Endodermal cell (in vitro differentiated cells): ENCODE data around the gene NOS1. TPM values are rescaled to one million over a fixed set of nuclear protein-coding genes. Genes with fewer than 3 reads are reported as not detected.
"Not testable (repeated sequence)": the region's sequence is repeated elsewhere in the genome, so short reads cannot be mapped to it uniquely, and the experiment has no call there.

ENCODE experiments used
- DNase-seq: peaks from one replicate; pipeline ENCODE4 v3.0.0-alpha.2; 2017
- H3K27ac ChIP-seq: 2 replicates; pipeline ENCODE4 v1.5.1; 2013; ENCODE audit warnings: mild to moderate bottlenecking, low read depth, low read length, moderate library complexity
- H3K27me3 ChIP-seq: 2 replicates; pipeline ENCODE4 v1.6.1; 2013; ENCODE audit warnings: mild to moderate bottlenecking, low read length, moderate library complexity; ENCODE audit not compliant: insufficient read depth, control insufficient read depth, poor library complexity, severe bottlenecking
- H3K36me3 ChIP-seq: 2 replicates; pipeline ENCODE4 v1.7.0; 2013; ENCODE audit warnings: mild to moderate bottlenecking, low read length, moderate library complexity; ENCODE audit not compliant: control insufficient read depth, insufficient read depth
- H3K4me1 ChIP-seq: one replicate; pipeline ENCODE4 v1.7.0; 2013; ENCODE audit warnings: low read length; ENCODE audit not compliant: control insufficient read depth, insufficient read depth
- H3K4me3 ChIP-seq: 2 replicates; pipeline ENCODE4 v1.5.1; 2013; ENCODE audit warnings: mild to moderate bottlenecking, low read length, moderate library complexity
- H3K9ac ChIP-seq: 2 replicates; pipeline ENCODE4 v1.6.1; 2013; ENCODE audit warnings: mild to moderate bottlenecking, low read length, moderate library complexity; ENCODE audit not compliant: poor library complexity, severe bottlenecking; ENCODE audit errors: extremely low read depth
- H3K9me3 ChIP-seq: 2 replicates; pipeline ENCODE4 v1.6.1; 2013; ENCODE audit warnings: mild to moderate bottlenecking, low read length, moderate library complexity; ENCODE audit not compliant: control insufficient read depth
- H3K27ac Mint-ChIP-seq: 2 replicates; pipeline ENCODE4 v1.8.0; 2020; ENCODE audit warnings: mixed read lengths
- H3K27me3 Mint-ChIP-seq: 2 replicates; pipeline ENCODE4 v1.8.0; 2021; ENCODE audit warnings: mild to moderate bottlenecking, mixed read lengths; ENCODE audit not compliant: insufficient read depth
- H3K36me3 Mint-ChIP-seq: 2 replicates; pipeline ENCODE4 v1.8.0; 2020; ENCODE audit warnings: low read depth, mixed read lengths
- H3K4me1 Mint-ChIP-seq: 2 replicates; pipeline ENCODE4 v1.8.0; 2020; ENCODE audit warnings: mixed read lengths
- H3K4me3 Mint-ChIP-seq: 2 replicates; pipeline ENCODE4 v1.8.0; 2020; ENCODE audit warnings: mild to moderate bottlenecking, moderate library complexity, mixed read lengths
- H3K9me3 Mint-ChIP-seq: 2 replicates; pipeline ENCODE4 v1.8.0; 2020; ENCODE audit warnings: mild to moderate bottlenecking, mixed read lengths
- WGBS, 2 experiments: methylation state at CpG; one replicate each; pipeline versions ENCODE4 v1.1.5 to v1.1.7; 2013; ENCODE audit warnings: missing lambda C conversion rate in 2 of 2, mixed read lengths in 1 of 2; ENCODE audit not compliant: insufficient coverage in 1 of 2, insufficient read length in 1 of 2; 5-methylcytosine and 5-hydroxymethylcytosine counted together
- total RNA-seq, 2 donors: library from RNA; stranded (reverse); fragmentation: NEBNext Ultra II Directional in 1 of 2; extraction: Animal tissue kit (Norgen Biotek cat#: 25700) in 1 of 2; gene quantifications; 2 replicates in 1 of 2; 3 replicates in 1 of 2; pipeline ENCODE4 v1.2.1, GENCODE V29; 2021
- TF ChIP-seq, protein P1 (sequence below): fragments of 200-600 bp; sonication (generic); conservative IDR thresholded peaks from 2 replicates; pipeline ENCODE4 v1.5.0; 2021; ENCODE audit warnings: antibody characterized with exemption, mild to moderate bottlenecking

The NOS1 gene
- total RNA-seq, 2 donors from 2014 or later: 0.33 to 0.88 TPM

DNA sequence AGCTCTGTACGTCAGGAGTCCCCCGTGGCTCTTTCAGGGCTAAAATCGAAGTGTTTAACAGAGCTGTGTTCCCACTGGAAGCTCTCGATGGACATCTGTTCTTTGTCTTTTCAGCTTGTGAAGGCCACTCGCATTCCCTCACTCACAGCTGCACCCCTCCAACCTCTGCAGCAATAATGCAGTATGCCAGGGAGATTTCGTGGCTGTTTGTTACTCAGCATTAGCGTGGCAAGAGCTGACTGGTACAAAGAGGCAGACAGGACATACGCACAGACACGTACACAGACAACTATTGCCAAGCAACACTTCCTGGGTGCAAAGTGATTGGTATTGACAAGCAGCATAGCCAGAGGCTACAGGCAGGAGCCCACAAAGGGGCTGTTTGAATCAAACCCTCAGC, 159.4 kb downstream of the NOS1 start:
- no peaks in the 10 kb centered on the region for H3K27me3 ChIP-seq
- H3K27ac Mint-ChIP-seq: no peak overlapping the region
- H3K9me3 Mint-ChIP-seq: peaks cover 2% of the 10 kb centered on the region
- H3K9ac ChIP-seq: no peak overlapping the region
- 96 to 99% methylated on average over 8 to 9 of the region's 9 CpGs for WGBS, 2 experiments
- TF ChIP-seq, protein P1, sequence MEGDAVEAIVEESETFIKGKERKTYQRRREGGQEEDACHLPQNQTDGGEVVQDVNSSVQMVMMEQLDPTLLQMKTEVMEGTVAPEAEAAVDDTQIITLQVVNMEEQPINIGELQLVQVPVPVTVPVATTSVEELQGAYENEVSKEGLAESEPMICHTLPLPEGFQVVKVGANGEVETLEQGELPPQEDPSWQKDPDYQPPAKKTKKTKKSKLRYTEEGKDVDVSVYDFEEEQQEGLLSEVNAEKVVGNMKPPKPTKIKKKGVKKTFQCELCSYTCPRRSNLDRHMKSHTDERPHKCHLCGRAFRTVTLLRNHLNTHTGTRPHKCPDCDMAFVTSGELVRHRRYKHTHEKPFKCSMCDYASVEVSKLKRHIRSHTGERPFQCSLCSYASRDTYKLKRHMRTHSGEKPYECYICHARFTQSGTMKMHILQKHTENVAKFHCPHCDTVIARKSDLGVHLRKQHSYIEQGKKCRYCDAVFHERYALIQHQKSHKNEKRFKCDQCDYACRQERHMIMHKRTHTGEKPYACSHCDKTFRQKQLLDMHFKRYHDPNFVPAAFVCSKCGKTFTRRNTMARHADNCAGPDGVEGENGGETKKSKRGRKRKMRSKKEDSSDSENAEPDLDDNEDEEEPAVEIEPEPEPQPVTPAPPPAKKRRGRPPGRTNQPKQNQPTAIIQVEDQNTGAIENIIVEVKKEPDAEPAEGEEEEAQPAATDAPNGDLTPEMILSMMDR: no peak
- H3K4me3 Mint-ChIP-seq: no peak overlapping the region
- no peaks in the 10 kb centered on the region for H3K36me3 ChIP-seq
- no peaks in the 10 kb centered on the region for H3K27me3 Mint-ChIP-seq
- H3K4me1 ChIP-seq: peaks cover 4% of the 10 kb centered on the region
- no peak for DNase-seq
- peaks cover 4% of the 10 kb centered on the region for H3K9me3 ChIP-seq
- H3K4me3 ChIP-seq: no peak overlapping the region
- no peak overlapping the region for H3K27ac ChIP-seq
- H3K36me3 Mint-ChIP-seq: no peaks in the 10 kb centered on the region
- peaks cover 7% of the 10 kb centered on the region for H3K4me1 Mint-ChIP-seq

DNA sequence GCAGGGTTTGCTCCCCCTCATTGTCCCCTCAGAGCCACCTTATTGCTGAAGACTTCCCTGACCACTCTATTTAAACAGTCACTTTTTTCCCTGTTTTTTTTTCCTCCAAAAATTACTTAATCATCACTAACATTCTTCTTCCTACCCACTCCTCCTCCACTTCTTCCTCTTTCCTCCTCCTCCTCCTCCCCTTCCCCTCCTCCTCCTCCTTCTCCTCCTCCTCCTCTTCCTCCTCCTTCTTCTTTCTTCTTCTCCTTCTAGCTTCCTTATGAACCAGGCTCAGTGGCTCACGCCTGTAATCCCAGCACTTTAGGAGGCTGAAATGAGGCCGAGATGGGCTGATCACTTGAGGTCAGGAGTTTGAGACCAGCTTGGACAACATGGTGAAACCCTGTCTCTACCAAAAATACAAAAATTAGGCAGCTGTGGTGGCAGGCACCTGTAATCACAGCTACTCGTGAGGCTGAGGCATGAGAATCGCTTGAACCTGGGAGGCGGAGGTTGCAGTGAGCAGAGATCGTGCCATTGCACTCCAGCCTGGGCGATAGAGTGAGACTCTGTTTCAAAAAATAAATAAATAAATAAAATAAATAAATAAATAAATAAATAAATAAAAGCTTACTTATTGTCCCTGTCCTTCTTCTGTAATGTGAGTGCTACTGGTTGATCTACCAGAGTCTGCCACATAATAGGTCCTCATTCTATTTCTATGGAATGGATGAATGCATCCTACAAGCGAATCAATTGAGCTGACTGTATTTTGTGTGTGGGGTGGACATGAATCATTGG, 161.3 kb downstream of the NOS1 start:
- not testable (repeated sequence) for H3K36me3 Mint-ChIP-seq, H3K36me3 ChIP-seq, H3K27ac ChIP-seq, DNase-seq, H3K4me3 ChIP-seq, H3K9me3 ChIP-seq, H3K9me3 Mint-ChIP-seq, H3K27me3 ChIP-seq, H3K9ac ChIP-seq, H3K4me3 Mint-ChIP-seq, H3K27me3 Mint-ChIP-seq, H3K27ac Mint-ChIP-seq, H3K4me1 ChIP-seq
- H3K4me1 Mint-ChIP-seq: peaks cover 11% of the 10 kb centered on the region
- WGBS, 2 experiments: 92 to 100% methylated on average over 3 to 6 of the region's 8 CpGs

DNA sequence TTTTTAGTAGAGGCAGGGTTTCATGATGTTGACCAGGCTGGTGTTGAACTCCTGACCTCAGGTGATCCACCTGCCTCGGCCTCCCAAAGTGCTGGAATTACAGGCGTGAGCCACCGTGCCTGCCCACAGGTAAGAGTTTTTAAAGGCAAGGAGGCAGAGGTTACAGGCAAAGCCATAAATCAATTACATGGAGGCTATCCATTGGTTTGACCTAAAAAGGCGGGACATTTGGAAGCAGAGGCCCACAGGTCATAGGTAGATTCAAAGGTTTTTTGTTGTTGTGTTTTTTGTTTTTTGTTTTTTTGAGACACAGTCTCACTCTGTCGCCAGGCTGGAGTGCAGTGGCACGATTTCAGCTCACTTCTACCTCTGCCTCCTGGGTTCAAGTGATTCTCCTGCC, 165.1 kb downstream of the NOS1 start:
- H3K27me3 Mint-ChIP-seq, H3K4me1 ChIP-seq, H3K4me3 Mint-ChIP-seq, H3K27ac Mint-ChIP-seq, H3K9me3 Mint-ChIP-seq, H3K4me3 ChIP-seq, H3K27ac ChIP-seq, H3K27me3 ChIP-seq, H3K36me3 ChIP-seq, H3K36me3 Mint-ChIP-seq, DNase-seq, H3K9ac ChIP-seq, H3K9me3 ChIP-seq: not testable (repeated sequence)
- peaks cover 16% of the 10 kb centered on the region for H3K4me1 Mint-ChIP-seq
- 90 to 92% methylated on average over 6 of the region's 6 CpGs for WGBS, 2 experiments

DNA sequence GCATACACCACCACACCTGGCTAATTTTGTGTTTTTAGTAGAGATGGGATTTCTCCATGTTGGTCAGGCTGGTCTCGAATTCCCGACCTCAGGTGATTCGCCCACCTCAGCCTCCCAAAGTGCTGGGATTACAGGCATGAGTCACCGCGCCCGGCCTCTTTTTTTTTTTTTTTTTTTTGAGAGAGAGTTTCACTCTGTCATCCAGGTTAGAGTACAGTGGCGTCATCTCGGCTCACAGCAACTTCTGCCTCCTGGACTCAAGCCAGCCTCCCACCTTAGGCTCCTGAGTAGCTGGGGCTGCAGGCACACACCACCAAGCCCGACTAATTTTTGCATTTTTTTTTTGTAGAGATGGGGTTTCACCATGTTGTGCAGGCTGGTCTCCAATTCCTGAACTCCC, 166.4 kb downstream of the NOS1 start:
- not testable (repeated sequence) for H3K36me3 ChIP-seq, H3K27ac ChIP-seq, H3K27me3 ChIP-seq, H3K36me3 Mint-ChIP-seq, H3K9me3 ChIP-seq, H3K9ac ChIP-seq, H3K27ac Mint-ChIP-seq, H3K9me3 Mint-ChIP-seq, DNase-seq, H3K27me3 Mint-ChIP-seq, H3K4me1 ChIP-seq, H3K4me3 ChIP-seq, H3K4me3 Mint-ChIP-seq
- WGBS, 2 experiments: 86 to 88% methylated on average over 1 to 5 of the region's 9 CpGs
- peaks cover 16% of the 10 kb centered on the region for H3K4me1 Mint-ChIP-seq
